Neutrophil (primary cell): ENCODE results near the gene EPB41L4B.

Source experiments
- H3K27ac ChIP-seq: fragments of 200-600 bp; sonication (generic); 2 replicates; pipeline ENCODE4 v1.5.1; 2016; ENCODE audit warnings: mild to moderate bottlenecking, moderate library complexity
- H3K27me3 ChIP-seq: fragments of 200-600 bp; sonication (generic); 2 replicates; pipeline ENCODE4 v1.6.0; 2016; ENCODE audit warnings: mild to moderate bottlenecking
- H3K36me3 ChIP-seq: fragments of 200-600 bp; sonication (generic); 2 replicates; pipeline ENCODE4 v1.5.1; 2017
- H3K4me1 ChIP-seq, 2 experiments: fragments of 200-600 bp in 1 of 2; sonication (generic) in 1 of 2; 1 replicate in 1 of 2; 2 replicates in 1 of 2; pipeline versions ENCODE4 v1.5.1 to v1.6.1; 2013 to 2016; ENCODE audit warnings: low read depth in 1 of 2, low read length in 1 of 2, mild to moderate bottlenecking in 1 of 2, moderate library complexity in 1 of 2; ENCODE audit not compliant: control insufficient read depth in 1 of 2, insufficient read depth in 1 of 2
- H3K4me3 ChIP-seq, 2 experiments: fragments of 200-600 bp in 1 of 2; sonication (generic) in 1 of 2; 1 replicate in 1 of 2; 2 replicates in 1 of 2; pipeline ENCODE4 v1.5.1; 2013 to 2016; ENCODE audit warnings: low read depth in 1 of 2, low read length in 1 of 2, mild to moderate bottlenecking in 1 of 2, moderate library complexity in 1 of 2
- H3K9me3 ChIP-seq: fragments of 200-600 bp; sonication (generic); 2 replicates; pipeline ENCODE4 v1.5.1; 2016
- TF ChIP-seq, protein P1 (sequence below): fragments of 200-600 bp; sonication (generic); IDR thresholded peaks from 2 replicates; pipeline ENCODE4 v1.5.1; 2016; ENCODE audit warnings: antibody characterized with exemption

The EPB41L4B gene

GRCh38 chr9:109156708-109157107 lies 164.2 kb downstream of the EPB41L4B start:
- TF ChIP-seq, protein P1, sequence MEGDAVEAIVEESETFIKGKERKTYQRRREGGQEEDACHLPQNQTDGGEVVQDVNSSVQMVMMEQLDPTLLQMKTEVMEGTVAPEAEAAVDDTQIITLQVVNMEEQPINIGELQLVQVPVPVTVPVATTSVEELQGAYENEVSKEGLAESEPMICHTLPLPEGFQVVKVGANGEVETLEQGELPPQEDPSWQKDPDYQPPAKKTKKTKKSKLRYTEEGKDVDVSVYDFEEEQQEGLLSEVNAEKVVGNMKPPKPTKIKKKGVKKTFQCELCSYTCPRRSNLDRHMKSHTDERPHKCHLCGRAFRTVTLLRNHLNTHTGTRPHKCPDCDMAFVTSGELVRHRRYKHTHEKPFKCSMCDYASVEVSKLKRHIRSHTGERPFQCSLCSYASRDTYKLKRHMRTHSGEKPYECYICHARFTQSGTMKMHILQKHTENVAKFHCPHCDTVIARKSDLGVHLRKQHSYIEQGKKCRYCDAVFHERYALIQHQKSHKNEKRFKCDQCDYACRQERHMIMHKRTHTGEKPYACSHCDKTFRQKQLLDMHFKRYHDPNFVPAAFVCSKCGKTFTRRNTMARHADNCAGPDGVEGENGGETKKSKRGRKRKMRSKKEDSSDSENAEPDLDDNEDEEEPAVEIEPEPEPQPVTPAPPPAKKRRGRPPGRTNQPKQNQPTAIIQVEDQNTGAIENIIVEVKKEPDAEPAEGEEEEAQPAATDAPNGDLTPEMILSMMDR: no peak

GRCh38 chr9:109150925-109151545 lies 169.8 kb downstream of the EPB41L4B start:
- Histone ChIP-seq H3K4me1 (no peaks in the 10 kb centered on the region), H3K9me3 (no peaks in the 10 kb centered on the region), H3K36me3 (no peaks in the 10 kb centered on the region), H3K27me3 (peaks cover 24% of the 10 kb centered on the region), H3K27ac (no peak overlapping the region), H3K4me3 (no peak overlapping the region)
- TF ChIP-seq, protein P1: no peak

More at GRCh38 chr9:109156708-109157107, 164.2 kb downstream of the EPB41L4B start:
- H3K27ac ChIP-seq: no peak overlapping the region
- no peaks in the 10 kb centered on the region for H3K36me3 ChIP-seq
- H3K9me3 ChIP-seq: no peaks in the 10 kb centered on the region
- peaks cover 16% of the 10 kb centered on the region for H3K27me3 ChIP-seq
- H3K4me3 ChIP-seq: no peak overlapping the region
- H3K4me1 ChIP-seq: no peaks in the 10 kb centered on the region

DNA sequence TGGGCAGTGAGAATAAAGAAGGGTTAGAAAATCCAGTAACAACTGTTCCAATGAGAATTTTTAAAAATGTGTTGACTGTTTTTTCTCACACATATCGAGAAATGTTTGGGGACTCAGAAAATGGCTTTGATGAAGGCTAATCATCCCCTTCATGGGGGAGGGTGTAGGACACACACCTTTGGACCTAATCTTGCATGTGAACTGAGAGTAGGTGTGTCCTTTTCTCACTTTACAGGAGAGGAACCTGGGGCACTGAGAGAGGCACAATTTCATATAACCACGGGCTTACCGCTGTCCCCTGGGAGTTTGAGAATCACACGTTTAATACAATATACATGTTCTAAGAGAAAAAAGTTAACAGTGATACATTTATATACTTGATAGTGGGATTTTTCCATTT lies 171.1 kb downstream of the EPB41L4B start:
- Histone ChIP-seq H3K27me3 (peaks cover 29% of the 10 kb centered on the region), H3K27ac (no peak overlapping the region), H3K9me3 (no peaks in the 10 kb centered on the region), H3K4me3 (no peak overlapping the region), H3K36me3 (no peaks in the 10 kb centered on the region), H3K4me1 (no peaks in the 10 kb centered on the region)
- TF ChIP-seq, protein P1: no peak

GRCh38 chr9:109149089-109149488 lies 171.8 kb downstream of the EPB41L4B start:
- no peak overlapping the region for H3K27ac ChIP-seq
- no peaks in the 10 kb centered on the region for H3K9me3 ChIP-seq
- TF ChIP-seq, protein P1: no peak
- H3K4me1 ChIP-seq: no peaks in the 10 kb centered on the region
- no peaks in the 10 kb centered on the region for H3K36me3 ChIP-seq
- peaks cover 29% of the 10 kb centered on the region for H3K27me3 ChIP-seq
- H3K4me3 ChIP-seq: no peak overlapping the region

DNA sequence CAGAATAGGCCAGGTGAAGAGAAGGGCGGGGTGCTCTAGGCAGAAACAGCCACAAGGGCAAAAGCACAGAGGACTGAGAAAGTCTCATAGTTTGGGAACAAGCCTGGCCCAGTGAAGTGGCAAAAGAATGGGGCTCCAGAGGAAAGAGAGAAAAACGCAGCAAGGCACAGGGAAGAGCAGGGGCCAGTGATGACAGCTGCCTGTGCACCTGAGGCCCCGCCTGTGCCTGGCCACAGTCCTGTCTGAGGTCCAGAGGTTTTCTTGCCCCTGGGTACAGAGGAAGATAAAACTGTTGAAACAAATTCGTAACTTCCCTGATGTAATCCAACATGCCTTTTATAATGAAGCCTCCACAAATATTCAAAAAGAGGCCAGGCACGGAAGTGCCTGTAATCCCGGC lies 175.8 kb downstream of the EPB41L4B start:
- H3K36me3 ChIP-seq: no peaks in the 10 kb centered on the region
- no peak overlapping the region for H3K4me3 ChIP-seq
- H3K9me3 ChIP-seq: no peaks in the 10 kb centered on the region
- TF ChIP-seq, protein P1: no peak
- H3K27ac ChIP-seq: no peak overlapping the region
- H3K27me3 ChIP-seq: peaks cover 29% of the 10 kb centered on the region
- no peaks in the 10 kb centered on the region for H3K4me1 ChIP-seq
